HG03442 (cell line): ENCODE data around the gene ADAMTSL2.

ENCODE experiments used
- ATAC-seq: cut with Tn5 transposase; IDR thresholded peaks from one replicate; pipeline ENCODE4 v1.9.1; 2021; ENCODE audit warnings: mild to moderate bottlenecking, moderate library complexity; ENCODE audit not compliant: unreplicated experiment

ADAMTSL2 gene

GRCh38 chr9:133499132-133499891, 35.2 kb upstream of the ADAMTSL2 start:
- no peak for ATAC-seq

GRCh38 chr9:133499892-133500270, 34.6 kb upstream of the ADAMTSL2 start:
- no peak for ATAC-seq

GRCh38 chr9:133502112-133502511, 32.4 kb upstream of the ADAMTSL2 start:
- no peak for ATAC-seq

- no peak for ATAC-seq
These were observed 29.2 kb upstream of the ADAMTSL2 start for GRCh38 chr9:133505186-133505830.

- ATAC-seq: no peak
These were observed 28.4 kb upstream of the ADAMTSL2 start for GRCh38 chr9:133505901-133506652.

- ATAC-seq: no peak
These were observed 27.9 kb upstream of the ADAMTSL2 start for GRCh38 chr9:133506653-133507038.

- ATAC-seq: no peak
These were observed 27.1 kb upstream of the ADAMTSL2 start for GRCh38 chr9:133507246-133507965.

- ATAC-seq: no peak
These were observed 26.5 kb upstream of the ADAMTSL2 start for GRCh38 chr9:133508046-133508445.

GRCh38 chr9:133509179-133510083, 25.1 kb upstream of the ADAMTSL2 start:
- ATAC-seq: no peak

- ATAC-seq: no peak
These were observed 23.5 kb upstream of the ADAMTSL2 start for GRCh38 chr9:133510926-133511505.

- ATAC-seq: no peak
These were observed 22.9 kb upstream of the ADAMTSL2 start for GRCh38 chr9:133511607-133512006.

- no peak for ATAC-seq
These were observed 22.0 kb upstream of the ADAMTSL2 start for GRCh38 chr9:133512253-133513213.

- no peak for ATAC-seq
These were observed 21.0 kb upstream of the ADAMTSL2 start for GRCh38 chr9:133513214-133514100.

GRCh38 chr9:133514460-133515239, 19.9 kb upstream of the ADAMTSL2 start:
- ATAC-seq: no peak

GRCh38 chr9:133515240-133515610, 19.3 kb upstream of the ADAMTSL2 start:
- ATAC-seq: no peak

GRCh38 chr9:133515615-133516255, 18.8 kb upstream of the ADAMTSL2 start:
- no peak for ATAC-seq
